ENCODE measurements around the gene MTSS2. TPM values are rescaled to one million over a fixed set of nuclear protein-coding genes. Genes with fewer than 3 reads are reported as not detected.
"Not testable (repeated sequence)": the region's sequence is repeated elsewhere in the genome, so short reads cannot be mapped to it uniquely, and the experiment has no call there.

MTSS2 gene
- total and polyA plus RNA-seq, 2 experiments from 2014 or later = 1.6 to 19.6 TPM

GRCh38 chr16:70674221-70675014 is 11.4 kb downstream of the MTSS2 start:
- peaks cover 13% of the 10 kb centered on the region for H3K4me1 Mint-ChIP-seq
- no peaks in the 10 kb centered on the region for H3K9me2 ChIP-seq (ENCODE audit: insufficient read depth)
- no peak overlapping the region for H3K4me2 ChIP-seq
- H3K4me1 ChIP-seq (ENCODE audit: insufficient read depth) = peaks cover 6% of the 10 kb centered on the region
- no peaks in the 10 kb centered on the region for H3K79me2 ChIP-seq (replicated peaks; ENCODE audit: insufficient read depth)
- no peaks in the 10 kb centered on the region for H3K27me3 ChIP-seq (ENCODE audit: insufficient read depth)
- H2AFZ ChIP-seq = no peak overlapping the region
- peaks cover 6% of the 10 kb centered on the region for H3K27me3 Mint-ChIP-seq (ENCODE audit: insufficient read depth, low read depth, poor library complexity)
- peaks cover 6% of the 10 kb centered on the region; the same call in 2 of the 3 replicates for H3K9me3 Mint-ChIP-seq
- H3K36me3 ChIP-seq (ENCODE audit: insufficient read depth) = no peaks in the 10 kb centered on the region
- TF ChIP-seq, protein P1, sequence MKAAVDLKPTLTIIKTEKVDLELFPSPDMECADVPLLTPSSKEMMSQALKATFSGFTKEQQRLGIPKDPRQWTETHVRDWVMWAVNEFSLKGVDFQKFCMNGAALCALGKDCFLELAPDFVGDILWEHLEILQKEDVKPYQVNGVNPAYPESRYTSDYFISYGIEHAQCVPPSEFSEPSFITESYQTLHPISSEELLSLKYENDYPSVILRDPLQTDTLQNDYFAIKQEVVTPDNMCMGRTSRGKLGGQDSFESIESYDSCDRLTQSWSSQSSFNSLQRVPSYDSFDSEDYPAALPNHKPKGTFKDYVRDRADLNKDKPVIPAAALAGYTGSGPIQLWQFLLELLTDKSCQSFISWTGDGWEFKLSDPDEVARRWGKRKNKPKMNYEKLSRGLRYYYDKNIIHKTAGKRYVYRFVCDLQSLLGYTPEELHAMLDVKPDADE (IDR thresholded peaks at IDR 0.05) = no peak
- no peak for TF ChIP-seq STAT1 (IDR thresholded peaks at IDR 0.05; ENCODE audit: unreplicated experiment)
- TF ChIP-seq ZNF114 (CRISPR knock-in tag; IDR thresholded peaks at IDR 0.05) = no peak
- TF ChIP-seq, protein P2, sequence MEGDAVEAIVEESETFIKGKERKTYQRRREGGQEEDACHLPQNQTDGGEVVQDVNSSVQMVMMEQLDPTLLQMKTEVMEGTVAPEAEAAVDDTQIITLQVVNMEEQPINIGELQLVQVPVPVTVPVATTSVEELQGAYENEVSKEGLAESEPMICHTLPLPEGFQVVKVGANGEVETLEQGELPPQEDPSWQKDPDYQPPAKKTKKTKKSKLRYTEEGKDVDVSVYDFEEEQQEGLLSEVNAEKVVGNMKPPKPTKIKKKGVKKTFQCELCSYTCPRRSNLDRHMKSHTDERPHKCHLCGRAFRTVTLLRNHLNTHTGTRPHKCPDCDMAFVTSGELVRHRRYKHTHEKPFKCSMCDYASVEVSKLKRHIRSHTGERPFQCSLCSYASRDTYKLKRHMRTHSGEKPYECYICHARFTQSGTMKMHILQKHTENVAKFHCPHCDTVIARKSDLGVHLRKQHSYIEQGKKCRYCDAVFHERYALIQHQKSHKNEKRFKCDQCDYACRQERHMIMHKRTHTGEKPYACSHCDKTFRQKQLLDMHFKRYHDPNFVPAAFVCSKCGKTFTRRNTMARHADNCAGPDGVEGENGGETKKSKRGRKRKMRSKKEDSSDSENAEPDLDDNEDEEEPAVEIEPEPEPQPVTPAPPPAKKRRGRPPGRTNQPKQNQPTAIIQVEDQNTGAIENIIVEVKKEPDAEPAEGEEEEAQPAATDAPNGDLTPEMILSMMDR (conservative IDR thresholded peaks at IDR 0.05; ENCODE audit: low read depth in 2 of 2) = no peak
- TF ChIP-seq POLR2AphosphoS5 (IDR thresholded peaks at IDR 0.05; ENCODE audit: low read depth) = no peak
- TF ChIP-seq, protein P3, sequence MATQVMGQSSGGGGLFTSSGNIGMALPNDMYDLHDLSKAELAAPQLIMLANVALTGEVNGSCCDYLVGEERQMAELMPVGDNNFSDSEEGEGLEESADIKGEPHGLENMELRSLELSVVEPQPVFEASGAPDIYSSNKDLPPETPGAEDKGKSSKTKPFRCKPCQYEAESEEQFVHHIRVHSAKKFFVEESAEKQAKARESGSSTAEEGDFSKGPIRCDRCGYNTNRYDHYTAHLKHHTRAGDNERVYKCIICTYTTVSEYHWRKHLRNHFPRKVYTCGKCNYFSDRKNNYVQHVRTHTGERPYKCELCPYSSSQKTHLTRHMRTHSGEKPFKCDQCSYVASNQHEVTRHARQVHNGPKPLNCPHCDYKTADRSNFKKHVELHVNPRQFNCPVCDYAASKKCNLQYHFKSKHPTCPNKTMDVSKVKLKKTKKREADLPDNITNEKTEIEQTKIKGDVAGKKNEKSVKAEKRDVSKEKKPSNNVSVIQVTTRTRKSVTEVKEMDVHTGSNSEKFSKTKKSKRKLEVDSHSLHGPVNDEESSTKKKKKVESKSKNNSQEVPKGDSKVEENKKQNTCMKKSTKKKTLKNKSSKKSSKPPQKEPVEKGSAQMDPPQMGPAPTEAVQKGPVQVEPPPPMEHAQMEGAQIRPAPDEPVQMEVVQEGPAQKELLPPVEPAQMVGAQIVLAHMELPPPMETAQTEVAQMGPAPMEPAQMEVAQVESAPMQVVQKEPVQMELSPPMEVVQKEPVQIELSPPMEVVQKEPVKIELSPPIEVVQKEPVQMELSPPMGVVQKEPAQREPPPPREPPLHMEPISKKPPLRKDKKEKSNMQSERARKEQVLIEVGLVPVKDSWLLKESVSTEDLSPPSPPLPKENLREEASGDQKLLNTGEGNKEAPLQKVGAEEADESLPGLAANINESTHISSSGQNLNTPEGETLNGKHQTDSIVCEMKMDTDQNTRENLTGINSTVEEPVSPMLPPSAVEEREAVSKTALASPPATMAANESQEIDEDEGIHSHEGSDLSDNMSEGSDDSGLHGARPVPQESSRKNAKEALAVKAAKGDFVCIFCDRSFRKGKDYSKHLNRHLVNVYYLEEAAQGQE (IDR thresholded peaks at IDR 0.05; ENCODE audit: unreplicated experiment) = no peak
- no peak overlapping the region for H3K27ac ChIP-seq (ENCODE audit: low read depth)
- H3F3A ChIP-seq (replicated peaks; ENCODE audit: low read depth) = peaks cover 4% of the 10 kb centered on the region; the same call in 1 of the 2 replicates
- 0 out of 2 replicates have a peak, but pooled peaks cover 3% of the 10 kb centered on the region for H4K20me1 ChIP-seq (replicated peaks; ENCODE audit: insufficient read depth)
- ATAC-seq (no peak), DNase-seq (ENCODE audit: low spot score) (no peak)
- no peak overlapping the region for H3K4me3 Mint-ChIP-seq
- no peak overlapping the region for H3K27ac Mint-ChIP-seq
- no peak overlapping the region for H3K4me3 ChIP-seq
- peaks cover 33% of the 10 kb centered on the region for H3K36me3 Mint-ChIP-seq (ENCODE audit: low read depth)

GRCh38 chr16:70670938-70671337 is 14.9 kb downstream of the MTSS2 start:
- not testable (repeated sequence) for H3K4me3 Mint-ChIP-seq; H3K27ac ChIP-seq (ENCODE audit: low read depth); ATAC-seq; H3K9me2 ChIP-seq (ENCODE audit: insufficient read depth); H3K4me2 ChIP-seq; H4K20me1 ChIP-seq (replicated peaks; ENCODE audit: insufficient read depth); H3K27ac Mint-ChIP-seq; H3F3A ChIP-seq (replicated peaks; ENCODE audit: low read depth); H3K27me3 Mint-ChIP-seq (ENCODE audit: insufficient read depth, low read depth, poor library complexity); H3K27me3 ChIP-seq (ENCODE audit: insufficient read depth); H3K4me1 Mint-ChIP-seq; DNase-seq (ENCODE audit: low spot score); H3K36me3 ChIP-seq (ENCODE audit: insufficient read depth); H3K4me3 ChIP-seq; H3K79me2 ChIP-seq (replicated peaks; ENCODE audit: insufficient read depth); H2AFZ ChIP-seq; H3K4me1 ChIP-seq (ENCODE audit: insufficient read depth)
- Mint-ChIP-seq H3K36me3 (ENCODE audit: low read depth) (peaks cover 60% of the 10 kb centered on the region), H3K9me3 (peaks cover 17% of the 10 kb centered on the region; the same call in 2 of the 3 replicates)

Data from GM23338 (cell line).